GM21717 (cell line): ENCODE data around the gene CYBRD1.
A peak's percentile ranks its signal among the peaks of the same experiment; 100 is the strongest.

Experiments used
- ATAC-seq: cut with Tn5 transposase; IDR thresholded peaks from one replicate; pipeline ENCODE4 v1.9.1; 2021; ENCODE audit warnings: mild to moderate bottlenecking, moderate library complexity; ENCODE audit not compliant: unreplicated experiment

CYBRD1 gene

GRCh38 chr2:171595896-171596295 is 73.6 kb downstream of the CYBRD1 start:
- ATAC-seq = no peak

- ATAC-seq = peak; percentile 90
Observed at GRCh38 chr2:171598713-171599319, 76.5 kb downstream of the CYBRD1 start.

GRCh38 chr2:171600126-171600525 is 77.9 kb downstream of the CYBRD1 start:
- no peak for ATAC-seq

- no peak for ATAC-seq
Observed at GRCh38 chr2:171602352-171602751, 80.1 kb downstream of the CYBRD1 start.
